AG09319 (cell line): ENCODE data around the gene OSCP1.
"Not testable (repeated sequence)": the region's sequence is repeated elsewhere in the genome, so short reads cannot be mapped to it uniquely, and the experiment has no call there.

Experiments used
- DNase-seq: peaks from one replicate; pipeline ENCODE4 v3.0.0-alpha.2; 2010; ENCODE audit warnings: low read depth; ENCODE audit errors: extremely low read depth
- CTCF ChIP-seq: IDR thresholded peaks from 2 replicates; pipeline ENCODE4 v1.5.1; 2011; ENCODE audit warnings: low read depth, mild to moderate bottlenecking, inconsistent platforms, low read length, moderate library complexity

OSCP1 gene

GRCh38 chr1:36450270-36450918, at the start of gene OSCP1:
Gene OSCP1 (minus strand): TSS chr1:36450451. CDS start chr1:36450369, 82 bp downstream.
- DNase-seq: peak; percentile 94
- no peak for TF ChIP-seq CTCF

- no peak for TF ChIP-seq CTCF
- DNase-seq: no peak
Observed at GRCh38 chr1:36497207-36497606, 47.0 kb upstream of the OSCP1 start.

GRCh38 chr1:36494971-36495370, 44.7 kb upstream of the OSCP1 start:
- no peak for DNase-seq
- TF ChIP-seq CTCF: no peak

GRCh38 chr1:36493524-36493923, 43.3 kb upstream of the OSCP1 start:
- DNase-seq: no peak
- TF ChIP-seq CTCF: no peak

GRCh38 chr1:36492491-36492890, 42.2 kb upstream of the OSCP1 start:
- no peak for DNase-seq
- TF ChIP-seq CTCF: no peak

GRCh38 chr1:36489258-36490051, 39.2 kb upstream of the OSCP1 start:
- not testable (repeated sequence) for DNase-seq

- no peak for TF ChIP-seq CTCF
- DNase-seq: no peak
Observed at GRCh38 chr1:36487906-36488305, 37.7 kb upstream of the OSCP1 start.

GRCh38 chr1:36487336-36487725, 37.1 kb upstream of the OSCP1 start:
- not testable (repeated sequence) for DNase-seq
